Kidney capillary endothelial cell (primary cell): ENCODE results near the gene PTER.
A peak's percentile ranks its signal among the peaks of the same experiment; 100 is the strongest.

Experiments used
- DNase-seq: peaks from one replicate; pipeline ENCODE4 v3.0.0-alpha.2; 2018; ENCODE audit warnings: low spot score

PTER gene, protein sequence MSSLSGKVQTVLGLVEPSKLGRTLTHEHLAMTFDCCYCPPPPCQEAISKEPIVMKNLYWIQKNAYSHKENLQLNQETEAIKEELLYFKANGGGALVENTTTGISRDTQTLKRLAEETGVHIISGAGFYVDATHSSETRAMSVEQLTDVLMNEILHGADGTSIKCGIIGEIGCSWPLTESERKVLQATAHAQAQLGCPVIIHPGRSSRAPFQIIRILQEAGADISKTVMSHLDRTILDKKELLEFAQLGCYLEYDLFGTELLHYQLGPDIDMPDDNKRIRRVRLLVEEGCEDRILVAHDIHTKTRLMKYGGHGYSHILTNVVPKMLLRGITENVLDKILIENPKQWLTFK

DNA sequence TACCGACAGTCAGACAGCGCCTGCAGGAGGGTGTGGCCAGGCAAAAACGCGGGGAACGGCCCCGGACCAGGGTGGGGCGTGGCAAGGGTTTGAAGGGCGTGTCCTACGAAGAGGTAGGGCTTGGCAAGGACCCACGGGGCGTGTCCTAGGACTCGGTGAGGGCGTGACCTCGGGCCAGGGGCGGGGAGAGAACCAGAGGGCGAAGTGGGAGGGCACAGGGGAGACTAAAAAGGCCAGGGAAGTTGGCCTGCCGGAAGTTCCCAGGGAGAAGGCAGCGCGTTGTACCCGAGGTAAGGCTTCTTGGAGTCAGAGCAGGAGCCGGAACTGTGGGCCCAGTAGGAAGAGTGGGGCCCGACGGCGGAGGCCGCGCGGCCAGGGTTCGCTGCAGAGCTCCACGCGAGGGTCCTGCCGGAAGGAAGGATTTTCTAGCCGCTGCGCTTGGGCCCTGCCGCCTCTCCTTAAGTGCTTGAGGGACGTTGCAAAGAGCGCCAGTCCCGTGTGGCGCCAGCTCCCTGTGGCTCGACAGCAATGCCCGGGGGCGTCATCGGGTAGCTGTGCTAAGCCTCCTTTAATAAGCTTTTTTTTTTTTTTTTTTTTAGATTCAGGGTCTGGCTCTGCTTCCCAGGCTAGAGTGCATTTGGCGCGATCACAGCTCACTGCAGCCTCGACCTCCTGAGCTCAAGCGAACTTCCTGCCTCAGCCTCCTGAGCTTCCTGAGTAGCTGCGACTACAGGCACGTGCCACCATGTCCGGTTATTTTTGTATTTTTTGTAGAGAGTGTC, at the start of gene PTER:
Gene PTER (plus strand): TSS at position 253 of the 782 bp plus-strand sequence. CDS start 47,375 bp downstream, outside the sequence.
- peak; percentile 81 for DNase-seq

GRCh38 chr10:16392531-16393069, 44.2 kb upstream of the PTER start:
- no peak for DNase-seq

DNA sequence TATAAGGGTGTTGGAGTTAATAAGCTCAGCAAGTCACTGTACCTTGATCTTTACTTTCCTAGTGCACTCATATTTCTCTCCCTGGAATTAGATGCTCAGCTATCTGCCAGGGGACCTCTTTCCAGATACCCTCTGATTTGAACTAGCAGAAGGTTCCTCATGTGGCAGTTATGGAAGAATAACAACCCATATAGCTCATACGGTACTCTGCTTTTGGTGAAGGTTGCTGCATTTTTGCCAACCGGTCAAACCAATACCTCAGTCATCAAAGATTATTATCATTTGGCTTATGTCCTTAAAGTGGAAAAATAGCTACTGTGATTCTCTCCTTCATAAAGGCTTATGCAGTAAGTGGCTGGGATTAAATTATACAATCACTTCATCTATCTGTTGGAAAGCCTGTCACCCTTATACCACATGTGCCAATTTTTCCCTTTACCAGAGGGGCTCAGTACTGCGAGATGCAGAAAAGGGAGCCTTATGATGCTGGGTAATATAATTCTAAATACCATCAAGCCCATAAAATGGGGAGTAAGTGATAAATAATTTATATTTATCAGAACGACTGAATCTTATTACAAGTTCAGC, 43.4 kb upstream of the PTER start:
- DNase-seq, result no peak

- DNase-seq, result no peak
These were observed 35.4 kb upstream of the PTER start for GRCh38 chr10:16401416-16401815.

DNA sequence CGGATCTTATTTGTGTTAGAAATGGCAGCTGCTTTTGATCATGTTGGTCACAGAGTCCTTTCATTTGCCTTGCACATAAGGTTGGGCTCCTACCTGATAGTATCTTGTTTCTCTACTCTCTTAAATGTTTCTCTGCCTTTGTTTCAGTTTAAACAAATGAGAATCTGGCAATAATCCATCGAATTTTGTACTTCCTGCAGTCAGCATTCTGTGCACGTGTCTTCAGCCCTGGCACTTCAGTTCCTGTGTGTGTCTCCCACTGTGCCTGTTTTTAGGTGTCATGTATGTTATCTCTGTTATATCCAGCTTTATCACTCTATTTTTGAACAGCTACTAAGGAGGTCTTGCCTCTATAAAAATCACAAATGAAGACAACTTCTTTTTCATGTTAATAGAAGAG, 28.4 kb upstream of the PTER start:
- no peak for DNase-seq

GRCh38 chr10:16417341-16417740, 19.5 kb upstream of the PTER start:
- no peak for DNase-seq

DNA sequence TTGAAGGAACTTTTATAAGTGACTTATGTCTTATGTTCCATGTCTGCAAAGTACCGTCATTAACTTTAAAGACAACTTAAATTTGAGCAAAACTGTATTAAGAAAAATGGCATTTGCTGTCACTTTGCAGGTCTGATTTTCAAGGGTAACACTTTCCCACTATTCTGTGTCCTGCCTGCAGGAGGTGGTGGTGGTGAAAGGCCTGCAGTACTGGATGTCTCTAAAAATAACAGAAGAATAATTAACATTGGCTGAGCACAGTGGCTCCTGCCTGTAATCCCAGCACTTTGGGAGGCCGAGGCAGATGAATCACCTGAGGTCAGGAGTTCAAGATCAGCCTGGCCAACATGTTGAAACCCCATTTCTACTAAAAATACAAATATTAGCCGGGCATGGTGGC, 13.2 kb upstream of the PTER start:
- DNase-seq, result no peak

- DNase-seq, result no peak
These were observed 11.4 kb upstream of the PTER start for GRCh38 chr10:16425449-16425848.

DNA sequence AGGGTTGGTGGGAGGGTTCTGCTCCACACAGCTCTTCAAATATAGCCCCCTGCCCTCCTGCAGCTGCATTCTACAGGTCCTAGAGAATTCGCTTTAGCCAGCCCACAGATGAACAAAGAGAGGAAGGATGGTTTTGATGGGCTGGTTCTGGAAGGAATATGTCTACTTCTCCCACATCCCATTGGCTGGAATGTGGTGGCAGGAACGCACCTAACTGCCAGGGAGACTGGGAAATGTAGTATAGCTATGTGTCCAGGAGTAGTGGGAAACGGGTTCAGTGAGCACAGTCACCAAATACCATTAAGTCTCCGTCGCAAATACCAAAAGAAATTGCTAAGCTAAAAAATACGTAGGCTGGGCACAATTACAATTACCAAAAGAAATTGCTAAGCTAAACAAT, 7.3 kb upstream of the PTER start:
- no peak for DNase-seq

- no peak for DNase-seq
These were observed 448 bp upstream of the PTER start for GRCh38 chr10:16436367-16436757.

DNA sequence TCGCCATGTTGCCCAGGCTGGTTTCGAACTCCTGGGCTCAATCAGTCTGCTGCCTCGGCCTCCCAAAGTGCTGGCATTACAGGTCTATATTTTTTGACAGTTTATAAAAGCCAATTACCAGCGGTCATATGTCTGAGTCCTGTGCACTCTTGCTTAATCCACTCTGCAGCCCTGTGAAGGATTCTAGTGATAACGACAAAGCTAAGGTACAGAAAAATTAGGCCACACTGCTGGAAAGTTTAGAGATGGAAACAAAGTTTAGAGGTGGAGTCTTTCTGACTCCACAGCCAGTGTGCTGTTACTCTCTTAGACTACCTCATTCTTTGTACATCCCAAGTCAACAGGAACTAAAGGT, 707 bp downstream of the PTER start:
- no peak for DNase-seq

- no peak for DNase-seq
These were observed 2.5 kb downstream of the PTER start for GRCh38 chr10:16439295-16439694.

GRCh38 chr10:16440396-16441133, 3.8 kb downstream of the PTER start:
- no peak for DNase-seq

GRCh38 chr10:16441173-16441840, 4.5 kb downstream of the PTER start:
- DNase-seq, result no peak

- DNase-seq, result no peak
These were observed 6.1 kb downstream of the PTER start for GRCh38 chr10:16442914-16443313.

DNA sequence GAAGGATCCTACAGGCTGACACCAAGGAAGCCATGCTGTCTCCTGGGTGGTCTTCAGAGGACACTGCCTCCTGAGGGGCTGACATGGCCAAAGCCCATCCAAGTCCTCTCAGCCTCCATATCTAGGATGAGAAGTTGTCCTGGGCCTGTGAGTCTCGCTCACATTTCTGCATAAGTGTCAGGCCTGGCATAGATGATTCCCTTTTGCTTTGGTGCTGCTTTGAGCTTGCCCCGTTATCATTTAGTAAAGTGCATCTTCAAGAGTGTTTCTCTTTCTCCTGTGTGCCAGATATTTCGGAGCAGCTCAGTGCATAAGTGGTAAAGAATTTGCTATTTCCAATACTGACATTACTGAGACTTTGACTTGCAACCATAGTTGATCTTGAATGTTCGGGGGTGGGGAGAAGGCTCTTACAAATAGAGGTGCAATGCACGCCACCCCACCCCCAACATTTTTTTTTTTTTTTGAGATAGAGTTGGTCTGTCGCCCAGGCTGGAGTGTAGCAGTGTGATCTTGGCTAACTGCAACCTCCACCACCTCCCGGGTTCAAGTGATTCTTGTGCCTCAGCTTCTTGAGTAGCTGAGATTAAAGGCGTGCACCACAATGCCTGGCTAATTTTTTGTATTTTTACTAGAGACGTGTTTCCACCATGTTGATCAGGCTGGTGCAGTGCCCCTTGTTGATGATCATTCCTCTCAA, 9.1 kb downstream of the PTER start:
- DNase-seq, result no peak

GRCh38 chr10:16449454-16449853, 12.6 kb downstream of the PTER start:
- no peak for DNase-seq

GRCh38 chr10:16458166-16458955, 21.6 kb downstream of the PTER start:
- no peak for DNase-seq

GRCh38 chr10:16459423-16459939, 22.7 kb downstream of the PTER start:
- no peak for DNase-seq

GRCh38 chr10:16466001-16466400, 29.2 kb downstream of the PTER start:
- DNase-seq, result no peak
